Measurements from ENCODE around the gene WDR38.

WDR38 gene

DNA sequence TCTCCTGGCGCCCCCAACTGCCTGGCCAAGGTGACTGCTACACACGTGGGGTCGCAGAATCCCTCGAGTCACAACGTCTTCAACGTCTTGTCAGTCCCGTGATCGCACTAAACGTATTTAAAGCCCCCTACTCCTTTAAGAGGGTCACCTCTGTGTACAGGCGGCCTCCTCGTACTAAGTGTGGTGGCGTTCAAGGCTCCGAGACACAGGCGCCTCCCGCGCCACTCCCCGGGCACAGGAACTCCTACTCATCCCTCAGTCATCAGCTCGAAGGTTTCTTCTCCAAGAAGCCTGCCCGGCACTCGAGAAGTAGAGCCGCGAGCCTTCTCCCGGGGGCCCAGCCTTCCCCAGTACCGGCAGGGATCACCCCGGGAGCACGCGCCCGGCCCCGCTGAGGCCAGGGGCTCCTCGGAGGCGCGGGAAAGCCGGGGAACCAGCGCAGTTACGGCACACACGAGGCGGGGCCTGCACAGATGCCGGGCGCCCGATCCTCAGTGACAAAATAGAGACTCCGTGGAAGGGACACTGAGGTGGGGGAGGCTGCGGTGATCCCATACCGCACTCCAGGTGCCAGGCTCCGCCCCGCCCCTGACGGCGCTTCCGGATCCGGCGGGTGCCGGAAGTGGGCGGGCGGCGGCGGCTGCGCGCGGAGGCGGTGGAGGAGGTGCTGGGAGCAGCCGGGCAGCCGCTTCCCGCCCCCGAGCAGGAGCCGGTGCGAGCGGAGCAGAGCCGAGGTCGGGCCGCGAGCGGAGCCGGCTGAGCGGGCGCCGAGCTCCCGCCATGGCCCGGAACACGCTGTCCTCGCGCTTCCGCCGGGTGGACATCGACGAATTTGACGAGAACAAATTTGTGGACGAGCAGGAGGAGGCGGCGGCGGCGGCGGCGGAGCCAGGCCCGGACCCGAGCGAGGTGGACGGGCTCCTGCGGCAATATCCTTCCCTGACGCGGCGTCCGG lies 15.5 kb downstream of the WDR38 start:
- Histone ChIP-seq H3K56ac (ENCODE audit: low read length) (peak overlapping the region; percentile 99), H3K4me2 (ENCODE audit: low read length) (peak overlapping the region; percentile 98), H3K27ac (ENCODE audit: low read depth, low read length) (peak overlapping the region; percentile 90), H3K79me2 (ENCODE audit: control insufficient read depth, insufficient read depth, low read length) (peaks cover 54% of the 10 kb centered on the region), H3K79me1 (ENCODE audit: low read length) (peaks cover 15% of the 10 kb centered on the region), H3K4ac (ENCODE audit: low read depth, low read length) (peak overlapping the region; percentile 5), H2BK15ac (replicated peaks; ENCODE audit: low read depth) (no peak overlapping the region), H3K18ac (ENCODE audit: low read length) (peak overlapping the region; percentile 70), H2AK5ac (ENCODE audit: low read length) (no peak overlapping the region), H4K8ac (ENCODE audit: low read depth, low read length) (no peak overlapping the region), H3K4me1 (ENCODE audit: control insufficient read depth, low read depth, low read length) (peaks cover 6% of the 10 kb centered on the region), H2BK5ac (ENCODE audit: low read length) (no peak overlapping the region), H4K5ac (ENCODE audit: low read length) (no peak overlapping the region), H2BK120ac (ENCODE audit: low read depth, low read length) (no peak overlapping the region), H3K27me3 (ENCODE audit: insufficient read depth, low read length, poor library complexity) (no peaks in the 10 kb centered on the region), H3K9ac (ENCODE audit: low read length) (peak overlapping the region; percentile 98), H3K4me3 (ENCODE audit: low read length) (peak overlapping the region; percentile 93), H3K23ac (ENCODE audit: low read length) (peak overlapping the region; percentile 92), H3K36me3 (ENCODE audit: control insufficient read depth, insufficient read depth, low read length) (peaks cover 5% of the 10 kb centered on the region)
- WGBS (ENCODE audit: extremely low coverage, insufficient coverage, low lambda C conversion rate): no CpG with 5 or more reads among the region's 101 CpGs
- DNase-seq: peak; percentile 90

DNA sequence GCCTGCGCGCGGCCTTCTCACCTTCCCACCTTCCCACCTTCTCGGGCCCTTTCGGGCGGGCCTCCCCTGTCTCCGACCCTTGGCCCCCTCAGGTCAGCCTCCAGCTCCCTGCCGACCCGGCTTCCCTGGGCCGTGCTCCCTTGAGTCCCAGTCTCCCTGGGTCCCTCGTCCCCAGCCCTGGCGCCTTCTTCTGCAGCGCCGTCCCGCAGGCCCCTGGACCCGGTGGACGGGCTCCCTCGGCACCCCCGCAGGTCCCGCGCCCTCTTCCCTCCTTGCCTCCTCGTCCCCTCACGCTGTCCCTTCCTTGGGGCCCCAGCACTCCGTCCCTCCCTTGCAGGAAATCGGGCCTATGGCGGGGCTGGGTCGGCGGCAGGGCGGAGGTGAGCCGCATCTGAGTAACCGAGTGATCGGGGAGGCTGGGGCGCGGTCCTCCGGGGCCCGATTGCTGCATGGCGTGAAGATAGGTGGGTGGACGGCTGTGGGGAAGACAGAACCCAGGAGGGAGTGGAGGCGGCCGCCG lies 16.3 kb downstream of the WDR38 start:
- no CpG with 5 or more reads among the region's 41 CpGs for WGBS (ENCODE audit: extremely low coverage, insufficient coverage, low lambda C conversion rate)
- H3K4me1 ChIP-seq (ENCODE audit: control insufficient read depth, low read depth, low read length): peaks cover 6% of the 10 kb centered on the region
- H2AK5ac ChIP-seq (ENCODE audit: low read length): peak overlapping the region; percentile 12
- H4K8ac ChIP-seq (ENCODE audit: low read depth, low read length): no peak overlapping the region
- H3K4me2 ChIP-seq (ENCODE audit: low read length): peak overlapping the region; percentile 98
- H3K9ac ChIP-seq (ENCODE audit: low read length): peak overlapping the region; percentile 98
- H3K79me2 ChIP-seq (ENCODE audit: control insufficient read depth, insufficient read depth, low read length): peaks cover 59% of the 10 kb centered on the region
- H3K79me1 ChIP-seq (ENCODE audit: low read length): peaks cover 16% of the 10 kb centered on the region
- H4K5ac ChIP-seq (ENCODE audit: low read length): no peak overlapping the region
- peak overlapping the region; percentile 60 for H3K4ac ChIP-seq (ENCODE audit: low read depth, low read length)
- H3K27ac ChIP-seq (ENCODE audit: low read depth, low read length): peak overlapping the region; percentile 68
- H3K23ac ChIP-seq (ENCODE audit: low read length): peak overlapping the region; percentile 92
- H3K4me3 ChIP-seq (ENCODE audit: low read length): peak overlapping the region; percentile 93
- H2BK15ac ChIP-seq (replicated peaks; ENCODE audit: low read depth): no peak overlapping the region
- peak overlapping the region; percentile 61 for H2BK5ac ChIP-seq (ENCODE audit: low read length)
- peak overlapping the region; percentile 99 for H3K56ac ChIP-seq (ENCODE audit: low read length)
- H3K36me3 ChIP-seq (ENCODE audit: control insufficient read depth, insufficient read depth, low read length): peaks cover 5% of the 10 kb centered on the region
- H2BK120ac ChIP-seq (ENCODE audit: low read depth, low read length): no peak overlapping the region
- no peaks in the 10 kb centered on the region for H3K27me3 ChIP-seq (ENCODE audit: insufficient read depth, low read length, poor library complexity)
- DNase-seq: no peak
- peak overlapping the region; percentile 70 for H3K18ac ChIP-seq (ENCODE audit: low read length)

DNA sequence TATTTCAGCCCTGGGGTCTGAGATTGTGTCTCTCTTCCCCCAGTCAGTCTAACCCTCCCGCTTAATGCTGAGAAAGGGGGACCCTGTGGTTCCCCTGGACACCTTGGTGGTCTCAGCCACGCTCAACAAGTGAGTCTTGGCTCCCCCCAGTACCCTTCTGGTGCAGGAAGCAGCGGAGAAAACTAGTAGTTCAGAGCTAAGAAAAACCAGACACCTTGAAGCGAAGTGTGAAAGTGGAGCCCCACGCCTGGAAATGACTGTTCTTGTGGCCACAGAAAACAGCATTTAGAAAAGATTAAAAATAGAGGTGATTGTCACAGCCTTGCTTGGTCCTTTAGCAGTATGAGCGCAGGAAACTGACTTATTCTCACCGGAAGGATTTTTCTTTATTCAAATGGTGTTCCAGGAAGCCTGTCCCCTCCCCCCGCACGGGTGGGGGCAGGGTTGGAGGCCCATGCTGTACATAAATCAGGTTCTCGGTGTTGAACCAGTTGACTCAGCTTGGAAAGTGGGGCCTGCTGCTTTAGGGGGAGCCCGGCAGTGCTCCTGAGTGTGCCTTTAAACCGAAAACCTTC lies 16.8 kb downstream of the WDR38 start:
- Histone ChIP-seq H3K27me3 (ENCODE audit: insufficient read depth, low read length, poor library complexity) (no peaks in the 10 kb centered on the region), H3K56ac (ENCODE audit: low read length) (peak overlapping the region; percentile 99), H4K8ac (ENCODE audit: low read depth, low read length) (no peak overlapping the region), H3K9ac (ENCODE audit: low read length) (peak overlapping the region; percentile 98), H3K4me2 (ENCODE audit: low read length) (peak overlapping the region; percentile 98), H2BK120ac (ENCODE audit: low read depth, low read length) (no peak overlapping the region), H3K18ac (ENCODE audit: low read length) (peak overlapping the region; percentile 70), H2BK5ac (ENCODE audit: low read length) (no peak overlapping the region), H3K79me2 (ENCODE audit: control insufficient read depth, insufficient read depth, low read length) (peaks cover 62% of the 10 kb centered on the region), H3K79me1 (ENCODE audit: low read length) (peaks cover 19% of the 10 kb centered on the region), H3K4me3 (ENCODE audit: low read length) (peak overlapping the region; percentile 93), H3K36me3 (ENCODE audit: control insufficient read depth, insufficient read depth, low read length) (peaks cover 8% of the 10 kb centered on the region), H4K5ac (ENCODE audit: low read length) (no peak overlapping the region), H2AK5ac (ENCODE audit: low read length) (no peak overlapping the region), H3K27ac (ENCODE audit: low read depth, low read length) (peak overlapping the region; percentile 68), H2BK15ac (replicated peaks; ENCODE audit: low read depth) (no peak overlapping the region), H3K23ac (ENCODE audit: low read length) (peak overlapping the region; percentile 92), H3K4me1 (ENCODE audit: control insufficient read depth, low read depth, low read length) (peaks cover 6% of the 10 kb centered on the region), H3K4ac (ENCODE audit: low read depth, low read length) (peak overlapping the region; percentile 60)
- no peak for DNase-seq
- no CpG with 5 or more reads among the region's 12 CpGs for WGBS (ENCODE audit: extremely low coverage, insufficient coverage, low lambda C conversion rate)

DNA sequence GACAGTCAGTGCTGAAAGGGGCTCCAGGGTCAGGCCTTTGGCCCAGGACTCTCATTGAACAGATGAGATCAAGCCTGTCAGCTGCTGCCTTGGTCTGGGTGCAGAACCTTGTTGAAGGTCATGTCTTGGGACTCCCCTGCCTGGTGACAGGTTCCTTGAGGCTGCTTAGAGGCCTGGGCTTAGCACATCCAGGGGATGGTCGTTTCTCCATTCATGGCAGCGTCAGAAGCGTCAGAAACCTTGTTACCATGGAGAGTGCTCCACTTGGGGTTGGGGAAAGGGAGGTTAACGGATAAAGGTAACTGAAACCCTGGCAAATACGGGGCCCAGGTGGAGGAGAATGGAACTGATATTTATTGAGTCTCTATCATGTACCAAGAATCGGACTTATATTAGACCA lies 17.5 kb downstream of the WDR38 start:
- peak overlapping the region; percentile 98 for H3K4me2 ChIP-seq (ENCODE audit: low read length)
- peak overlapping the region; percentile 98 for H3K9ac ChIP-seq (ENCODE audit: low read length)
- DNase-seq: no peak
- no peak overlapping the region for H2AK5ac ChIP-seq (ENCODE audit: low read length)
- peaks cover 6% of the 10 kb centered on the region for H3K4me1 ChIP-seq (ENCODE audit: control insufficient read depth, low read depth, low read length)
- H2BK15ac ChIP-seq (replicated peaks; ENCODE audit: low read depth): no peak overlapping the region
- no peak overlapping the region for H4K5ac ChIP-seq (ENCODE audit: low read length)
- H2BK5ac ChIP-seq (ENCODE audit: low read length): no peak overlapping the region
- H3K18ac ChIP-seq (ENCODE audit: low read length): no peak overlapping the region
- peaks cover 13% of the 10 kb centered on the region for H3K36me3 ChIP-seq (ENCODE audit: control insufficient read depth, insufficient read depth, low read length)
- H3K27me3 ChIP-seq (ENCODE audit: insufficient read depth, low read length, poor library complexity): no peaks in the 10 kb centered on the region
- no peak overlapping the region for H3K4ac ChIP-seq (ENCODE audit: low read depth, low read length)
- no CpG with 5 or more reads among the region's 6 CpGs for WGBS (ENCODE audit: extremely low coverage, insufficient coverage, low lambda C conversion rate)
- H3K27ac ChIP-seq (ENCODE audit: low read depth, low read length): no peak overlapping the region
- H4K8ac ChIP-seq (ENCODE audit: low read depth, low read length): no peak overlapping the region
- H2BK120ac ChIP-seq (ENCODE audit: low read depth, low read length): no peak overlapping the region
- H3K56ac ChIP-seq (ENCODE audit: low read length): peak overlapping the region; percentile 99
- H3K23ac ChIP-seq (ENCODE audit: low read length): no peak overlapping the region
- H3K4me3 ChIP-seq (ENCODE audit: low read length): no peak overlapping the region
- H3K79me1 ChIP-seq (ENCODE audit: low read length): peaks cover 21% of the 10 kb centered on the region
- peaks cover 64% of the 10 kb centered on the region for H3K79me2 ChIP-seq (ENCODE audit: control insufficient read depth, insufficient read depth, low read length)

DNA sequence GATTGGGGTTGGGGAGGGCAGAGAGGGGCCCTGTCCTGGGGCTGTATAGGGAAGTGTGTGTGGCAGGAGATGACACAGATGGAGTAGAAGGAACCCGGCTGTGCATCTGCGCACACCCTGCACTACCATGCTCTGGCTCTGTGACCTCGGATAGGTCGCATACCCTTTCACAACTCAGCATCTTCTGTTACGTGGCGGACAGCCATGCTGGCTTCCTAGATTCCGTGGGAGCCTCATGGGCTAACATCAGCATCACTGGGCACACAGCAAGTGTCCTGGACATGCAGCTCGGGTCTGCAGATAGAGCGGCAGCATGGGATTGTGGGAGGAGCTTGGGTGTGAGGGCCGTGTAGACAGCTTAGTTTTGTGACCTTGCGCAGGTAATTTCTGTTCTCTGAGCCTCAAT lies 17.9 kb downstream of the WDR38 start:
- Histone ChIP-seq H3K4me1 (ENCODE audit: control insufficient read depth, low read depth, low read length) (peaks cover 6% of the 10 kb centered on the region), H2BK120ac (ENCODE audit: low read depth, low read length) (no peak overlapping the region), H4K8ac (ENCODE audit: low read depth, low read length) (no peak overlapping the region), H3K36me3 (ENCODE audit: control insufficient read depth, insufficient read depth, low read length) (peaks cover 13% of the 10 kb centered on the region), H3K4ac (ENCODE audit: low read depth, low read length) (no peak overlapping the region), H3K9ac (ENCODE audit: low read length) (no peak overlapping the region), H3K79me1 (ENCODE audit: low read length) (peaks cover 21% of the 10 kb centered on the region), H3K56ac (ENCODE audit: low read length) (peak overlapping the region; percentile 46), H4K5ac (ENCODE audit: low read length) (no peak overlapping the region), H2AK5ac (ENCODE audit: low read length) (no peak overlapping the region), H3K4me2 (ENCODE audit: low read length) (no peak overlapping the region), H3K4me3 (ENCODE audit: low read length) (no peak overlapping the region), H3K79me2 (ENCODE audit: control insufficient read depth, insufficient read depth, low read length) (peaks cover 65% of the 10 kb centered on the region), H2BK15ac (replicated peaks; ENCODE audit: low read depth) (no peak overlapping the region), H3K23ac (ENCODE audit: low read length) (no peak overlapping the region), H3K27me3 (ENCODE audit: insufficient read depth, low read length, poor library complexity) (no peaks in the 10 kb centered on the region), H2BK5ac (ENCODE audit: low read length) (no peak overlapping the region), H3K27ac (ENCODE audit: low read depth, low read length) (no peak overlapping the region), H3K18ac (ENCODE audit: low read length) (no peak overlapping the region)
- no peak for DNase-seq
- WGBS (ENCODE audit: extremely low coverage, insufficient coverage, low lambda C conversion rate): no CpG with 5 or more reads among the region's 11 CpGs

All from mesendoderm (in vitro differentiated cells).